PC-9 (cell line): ENCODE results near the gene TADA2B. TPM values are rescaled to one million over a fixed set of nuclear protein-coding genes. Genes with fewer than 3 reads are reported as not detected.

Experiments used
- BruUV-seq: library from RNA; stranded (reverse); fragments of 400-500 nt; replicated peaks from 2 replicates; lab custom pipeline; 2021; lab: Mats Ljungman, UMichigan
- CTCF ChIA-PET: fragments of 300-600 bp; sonication (Branson Sonifier 250); formaldehyde crosslinking; loops from one replicate; lab custom pipeline; 2022; ENCODE audit warnings: antibody characterized with exemption; lab: Charles Lee
- POLR2A ChIA-PET: fragments of 300-600 bp; sonication (Branson Sonifier 250); formaldehyde crosslinking; loops from one replicate; lab custom pipeline; 2022; ENCODE audit warnings: antibody characterized with exemption; ENCODE audit not compliant: unreplicated experiment; lab: Charles Lee
- DNase-seq, 2 experiments: peaks; one replicate each; pipeline versions ENCODE4 v3.0.0 to v3.0.0-alpha.2; 2015 to 2022; ENCODE audit warnings: mixed read lengths in 1 of 2
- H2AFZ ChIP-seq: fragments of 200-600 bp; sonication (generic); 2 replicates; pipeline ENCODE4 v1.8.1; 2017; ENCODE audit warnings: antibody characterized with exemption
- H3F3A ChIP-seq: fragments of 200-600 bp; sonication (generic); 2 replicates; pipeline ENCODE4 v1.8.1; 2017; ENCODE audit warnings: antibody characterized with exemption, mild to moderate bottlenecking, low read depth; ENCODE audit not compliant: insufficient read depth
- H3K27ac ChIP-seq: fragments of 200-600 bp; sonication (generic); 2 replicates; pipeline ENCODE4 v1.6.1; 2016; ENCODE audit warnings: mixed run types
- H3K27me3 ChIP-seq: fragments of 200-600 bp; sonication (generic); 2 replicates; pipeline ENCODE4 v1.6.1; 2016; ENCODE audit warnings: low read depth, mixed run types; ENCODE audit not compliant: insufficient read depth
- H3K36me3 ChIP-seq: fragments of 200-600 bp; sonication (generic); 2 replicates; pipeline ENCODE4 v1.6.1; 2016; ENCODE audit warnings: low read depth, mixed run types
- H3K4me1 ChIP-seq: fragments of 200-600 bp; sonication (generic); replicated peaks from 2 replicates; pipeline ENCODE4 v1.6.1; 2016; ENCODE audit warnings: mixed run types; ENCODE audit not compliant: insufficient read depth
- H3K4me2 ChIP-seq: fragments of 200-600 bp; sonication (generic); 2 replicates; pipeline ENCODE4 v1.6.1; 2017; ENCODE audit warnings: mixed run types
- H3K4me3 ChIP-seq: fragments of 200-600 bp; sonication (generic); 2 replicates; pipeline ENCODE4 v1.6.1; 2016; ENCODE audit warnings: mixed run types
- H3K79me2 ChIP-seq: fragments of 200-600 bp; sonication (generic); 2 replicates; pipeline ENCODE4 v1.6.1; 2017; ENCODE audit warnings: low read depth, mixed run types
- H3K9me2 ChIP-seq: fragments of 200-600 bp; sonication (generic); 2 replicates; pipeline ENCODE4 v1.8.1; 2017; ENCODE audit warnings: mild to moderate bottlenecking; ENCODE audit not compliant: insufficient read depth
- H3K9me3 ChIP-seq: fragments of 200-600 bp; sonication (generic); 2 replicates; pipeline ENCODE4 v1.8.1; 2016; ENCODE audit warnings: low read depth; ENCODE audit not compliant: insufficient read depth
- H4K20me1 ChIP-seq: fragments of 200-600 bp; sonication (generic); 2 replicates; pipeline ENCODE4 v1.8.1; 2017; ENCODE audit not compliant: insufficient read depth
- EZH2 ChIP-seq: fragments of 200-600 bp; sonication (generic); IDR thresholded peaks from 2 replicates; pipeline ENCODE4 v1.8.0; 2017; ENCODE audit warnings: antibody characterized with exemption, low read depth
- intact Hi-C: fragments of 100-400 bp; cut with micrococcal nuclease; formaldehyde crosslinking; loops from one replicate; pipeline ENCODE4 v1.10.0; 2022; ENCODE audit not compliant: unreplicated experiment
- total RNA-seq: library from RNA; stranded (reverse); gene quantifications from 2 replicates; pipeline ENCODE4 v1.2.3, GENCODE V29; 2021
- TF ChIP-seq, protein P1 (sequence below): fragments of 200-600 bp; sonication (generic); conservative IDR thresholded peaks from 2 replicates; pipeline ENCODE4 v1.6.1; 2017; ENCODE audit warnings: mixed run types, antibody characterized with exemption, mild to moderate bottlenecking, moderate library complexity

Gene TADA2B
- total RNA-seq, 1 experiment from 2014 or later = 9.5 TPM

DNA sequence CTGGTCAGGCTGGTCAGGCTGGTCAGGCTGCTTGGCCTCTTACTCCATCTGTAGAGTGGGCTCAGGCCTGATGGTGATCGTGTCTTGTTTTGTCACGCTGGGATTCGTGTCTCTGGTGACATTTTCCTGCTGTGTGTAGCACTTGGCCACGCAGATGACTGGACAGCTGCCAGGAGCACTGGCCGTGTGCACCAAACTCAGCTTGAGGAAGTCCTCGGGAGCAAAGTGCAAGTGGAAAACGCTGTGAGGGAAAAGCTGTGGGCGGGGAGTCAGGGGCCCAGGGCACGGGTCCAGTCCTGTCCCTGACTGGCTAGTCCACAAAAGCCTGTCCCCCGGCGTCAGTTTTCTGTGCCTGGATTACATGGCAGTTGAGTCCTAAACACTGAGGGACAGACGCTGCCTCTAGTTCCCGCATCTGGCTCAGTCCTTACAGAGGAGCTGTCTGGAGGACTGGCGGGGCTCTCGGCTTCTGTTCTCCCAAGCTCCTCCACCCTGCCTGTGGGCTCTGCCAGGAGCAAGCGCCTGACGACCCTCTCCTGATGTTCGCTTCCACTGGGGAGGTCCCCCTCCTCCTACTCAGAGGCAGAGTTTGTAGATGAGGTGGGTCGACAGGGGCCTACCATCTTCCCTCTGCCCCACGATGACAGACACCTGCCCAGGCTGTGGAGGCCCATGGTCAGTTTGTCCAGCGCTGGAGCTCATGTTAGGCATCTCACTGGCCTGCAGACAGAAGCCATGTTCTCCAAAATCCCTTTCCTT lies 60.6 kb downstream of the TADA2B start:
- no peak for TF ChIP-seq EZH2
- TF ChIP-seq, protein P1, sequence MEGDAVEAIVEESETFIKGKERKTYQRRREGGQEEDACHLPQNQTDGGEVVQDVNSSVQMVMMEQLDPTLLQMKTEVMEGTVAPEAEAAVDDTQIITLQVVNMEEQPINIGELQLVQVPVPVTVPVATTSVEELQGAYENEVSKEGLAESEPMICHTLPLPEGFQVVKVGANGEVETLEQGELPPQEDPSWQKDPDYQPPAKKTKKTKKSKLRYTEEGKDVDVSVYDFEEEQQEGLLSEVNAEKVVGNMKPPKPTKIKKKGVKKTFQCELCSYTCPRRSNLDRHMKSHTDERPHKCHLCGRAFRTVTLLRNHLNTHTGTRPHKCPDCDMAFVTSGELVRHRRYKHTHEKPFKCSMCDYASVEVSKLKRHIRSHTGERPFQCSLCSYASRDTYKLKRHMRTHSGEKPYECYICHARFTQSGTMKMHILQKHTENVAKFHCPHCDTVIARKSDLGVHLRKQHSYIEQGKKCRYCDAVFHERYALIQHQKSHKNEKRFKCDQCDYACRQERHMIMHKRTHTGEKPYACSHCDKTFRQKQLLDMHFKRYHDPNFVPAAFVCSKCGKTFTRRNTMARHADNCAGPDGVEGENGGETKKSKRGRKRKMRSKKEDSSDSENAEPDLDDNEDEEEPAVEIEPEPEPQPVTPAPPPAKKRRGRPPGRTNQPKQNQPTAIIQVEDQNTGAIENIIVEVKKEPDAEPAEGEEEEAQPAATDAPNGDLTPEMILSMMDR = no peak
- DNase-seq = no peak
- Histone ChIP-seq H3K4me3 (0 out of 2 replicates have a peak overlapping the region, but pooled peaks have one; percentile 69), H3K9me2 (no peaks in the 10 kb centered on the region), H3K4me1 (peaks cover 13% of the 10 kb centered on the region), H3K36me3 (no peaks in the 10 kb centered on the region), H3K9me3 (no peaks in the 10 kb centered on the region), H3K27me3 (no peaks in the 10 kb centered on the region), H2AFZ (no peak overlapping the region), H3K79me2 (no peaks in the 10 kb centered on the region), H3K27ac (no peak overlapping the region), H3K4me2 (peak overlapping the region; percentile 99), H4K20me1 (no peaks in the 10 kb centered on the region), H3F3A (peaks cover 3% of the 10 kb centered on the region; the same call in 1 of the 2 replicates)
- ChIA-PET CTCF (no interaction called here), POLR2A (interaction anchor here (0.7 kb wide), 1 partner anchor 95 kb away, joined by 3 read pairs; no protein-coding TSS in a partner anchor)
- intact Hi-C loops = no loop called here
- no TSS peak for BruUV-seq

DNA sequence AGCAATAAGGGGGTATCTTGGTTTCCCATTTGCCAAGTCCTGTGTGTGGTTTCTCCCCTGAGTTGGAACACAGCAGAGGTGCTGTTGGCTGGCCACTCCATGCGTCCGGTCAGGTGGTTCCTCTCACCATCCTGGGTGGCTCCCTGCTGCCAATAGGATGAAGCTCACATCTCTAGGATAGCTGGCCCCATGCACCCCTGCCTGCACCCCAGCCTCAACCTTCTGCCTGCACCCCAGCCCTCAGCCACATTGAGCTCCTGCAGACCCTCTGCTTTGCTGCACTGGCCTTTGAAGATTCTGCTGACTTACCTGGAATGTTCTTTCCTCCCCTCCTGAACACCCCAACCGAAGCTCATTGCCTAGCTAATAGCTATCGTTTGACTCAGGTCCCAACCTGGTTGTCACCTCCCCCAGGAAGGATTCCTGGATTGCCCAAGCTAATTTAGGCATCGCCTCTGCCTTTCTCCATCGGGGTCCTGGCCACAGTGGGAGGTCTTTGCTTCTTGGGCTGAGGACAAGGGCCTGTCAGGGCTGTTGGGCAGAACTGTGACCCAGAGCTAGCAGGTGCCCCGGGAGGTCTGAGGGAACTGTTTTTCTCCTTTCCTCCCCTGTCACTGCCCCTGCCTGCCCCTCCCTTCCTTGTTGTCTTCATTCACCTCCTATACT lies 61.3 kb downstream of the TADA2B start:
- no TSS peak for BruUV-seq
- H3K79me2 ChIP-seq = no peaks in the 10 kb centered on the region

DNA sequence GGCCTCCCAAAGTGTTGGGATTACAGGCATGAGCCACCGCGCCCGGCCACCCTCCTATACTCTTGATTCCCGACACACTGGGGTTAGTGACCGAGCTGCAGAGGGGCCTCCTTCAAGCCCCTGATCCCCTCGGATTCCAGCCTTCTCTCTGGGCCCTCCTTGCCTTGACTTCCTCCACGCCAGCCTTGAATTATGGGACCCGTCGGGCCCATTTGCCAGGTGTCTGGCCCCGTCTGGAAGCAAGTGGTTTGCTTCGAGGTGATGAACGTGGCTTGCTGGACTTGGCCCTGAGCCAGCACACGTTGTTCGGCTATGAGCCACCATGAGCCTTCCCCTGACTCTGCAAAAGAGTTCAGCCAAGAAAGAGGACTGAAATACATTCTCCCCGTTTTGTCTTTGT lies 62.1 kb downstream of the TADA2B start:
- no peaks in the 10 kb centered on the region for H3K79me2 ChIP-seq
- no peak overlapping the region for H2AFZ ChIP-seq
- H3K4me1 ChIP-seq = peaks cover 13% of the 10 kb centered on the region
- no peaks in the 10 kb centered on the region for H3K36me3 ChIP-seq
- no peaks in the 10 kb centered on the region for H3K9me2 ChIP-seq
- H3K4me3 ChIP-seq = no peak overlapping the region
- H4K20me1 ChIP-seq = no peaks in the 10 kb centered on the region
- no peak for DNase-seq
- no TSS peak for BruUV-seq
- ChIA-PET CTCF (interaction anchor here (0.7 kb wide), 1 partner anchor 78 kb away, joined by 3 read pairs; no protein-coding TSS in a partner anchor), POLR2A (no interaction called here)
- H3F3A ChIP-seq = peaks cover 3% of the 10 kb centered on the region; the same call in 1 of the 2 replicates
- H3K27me3 ChIP-seq = no peaks in the 10 kb centered on the region
- no peak overlapping the region for H3K4me2 ChIP-seq
- no peaks in the 10 kb centered on the region for H3K9me3 ChIP-seq
- H3K27ac ChIP-seq = no peak overlapping the region
- no peak for TF ChIP-seq EZH2
- intact Hi-C loops = no loop called here

More for the DNA sequence above, 61.3 kb downstream of the TADA2B start:
- DNase-seq = no peak
- Histone ChIP-seq H3K9me2 (no peaks in the 10 kb centered on the region), H3K27ac (no peak overlapping the region), H2AFZ (no peak overlapping the region), H3K27me3 (no peaks in the 10 kb centered on the region), H3K4me1 (peaks cover 13% of the 10 kb centered on the region), H3K9me3 (no peaks in the 10 kb centered on the region), H3F3A (peaks cover 3% of the 10 kb centered on the region; the same call in 1 of the 2 replicates), H3K4me2 (no peak overlapping the region), H4K20me1 (no peaks in the 10 kb centered on the region), H3K4me3 (no peak overlapping the region), H3K36me3 (no peaks in the 10 kb centered on the region)
- intact Hi-C loops = no loop called here
- TF ChIP-seq, protein P1 = no peak
- no peak for TF ChIP-seq EZH2
- CTCF ChIA-PET = interaction anchor here (0.7 kb wide), 1 partner anchor 79 kb away, joined by 3 read pairs; no protein-coding TSS in a partner anchor
- POLR2A ChIA-PET = no interaction called here
